GM18519 (cell line): ENCODE results near the gene SDR42E2.
"Not testable (repeated sequence)": the region's sequence is repeated elsewhere in the genome, so short reads cannot be mapped to it uniquely, and the experiment has no call there.

ENCODE experiments used
- ATAC-seq: cut with Tn5 transposase; IDR thresholded peaks from one replicate; pipeline ENCODE4 v1.9.1; 2021; ENCODE audit warnings: mild to moderate bottlenecking, moderate library complexity; ENCODE audit not compliant: unreplicated experiment, low FRiP score

SDR42E2 gene

GRCh38 chr16:22190081-22190775 lies 27.9 kb downstream of the SDR42E2 start:
- ATAC-seq = peak; percentile 41

GRCh38 chr16:22190776-22191531 lies 28.6 kb downstream of the SDR42E2 start:
- ATAC-seq = peak; percentile 18

GRCh38 chr16:22191532-22192260 lies 29.4 kb downstream of the SDR42E2 start:
- no peak for ATAC-seq

- ATAC-seq = no peak
Observed at GRCh38 chr16:22192261-22193062, 30.2 kb downstream of the SDR42E2 start.

- ATAC-seq = no peak
Observed at GRCh38 chr16:22193063-22193411, 30.7 kb downstream of the SDR42E2 start.

GRCh38 chr16:22194707-22195444 lies 32.6 kb downstream of the SDR42E2 start:
- no peak for ATAC-seq

- ATAC-seq = no peak
Observed at GRCh38 chr16:22195445-22195694, 33.1 kb downstream of the SDR42E2 start.

- no peak for ATAC-seq
Observed at GRCh38 chr16:22195695-22196558, 33.6 kb downstream of the SDR42E2 start.

GRCh38 chr16:22196559-22197168 lies 34.4 kb downstream of the SDR42E2 start:
- not testable (repeated sequence) for ATAC-seq

GRCh38 chr16:22198547-22199293 lies 36.4 kb downstream of the SDR42E2 start:
- ATAC-seq = no peak

- ATAC-seq = no peak
Observed at GRCh38 chr16:22202261-22202637, 39.9 kb downstream of the SDR42E2 start.

GRCh38 chr16:22203091-22203490 lies 40.8 kb downstream of the SDR42E2 start:
- ATAC-seq = no peak

- no peak for ATAC-seq
Observed at GRCh38 chr16:22204091-22204655, 41.9 kb downstream of the SDR42E2 start.

GRCh38 chr16:22205577-22206012 lies 43.3 kb downstream of the SDR42E2 start:
- ATAC-seq = no peak

- ATAC-seq = peak; percentile 63
Observed at GRCh38 chr16:22206013-22206841, 43.9 kb downstream of the SDR42E2 start, which contains the start of gene EEF2K. TSS of gene EEF2K (plus strand) at chr16:22206278. CDS start at chr16:22225730, 19,452 bp downstream.

- no peak for ATAC-seq
Observed at GRCh38 chr16:22206842-22207714, 44.8 kb downstream of the SDR42E2 start.
